ENCODE results near the gene JOSD1.
A peak's percentile ranks its signal among the peaks of the same experiment; 100 is the strongest.

JOSD1 gene

GRCh38 chr22:38698407-38699094 is 2.2 kb downstream of the JOSD1 start:
- H3K36me3 ChIP-seq (ENCODE audit: insufficient read depth): no peaks in the 10 kb centered on the region
- no peaks in the 10 kb centered on the region for H4K20me1 ChIP-seq (ENCODE audit: insufficient read depth)
- no peak overlapping the region for H3K27ac ChIP-seq
- no peak for TF ChIP-seq CTCF (conservative IDR thresholded peaks at IDR 0.05; ENCODE audit: low read depth, low read length)
- peaks cover 34% of the 10 kb centered on the region for H3K4me1 ChIP-seq (ENCODE audit: low read depth, poor library complexity, severe bottlenecking)
- no peak overlapping the region for H3K9ac ChIP-seq
- H3K79me2 ChIP-seq (ENCODE audit: insufficient read depth, low read depth): peaks cover 36% of the 10 kb centered on the region
- peak overlapping the region; percentile 68; the same call in 1 of the 2 replicates for H3K4me2 ChIP-seq
- no peak overlapping the region for H3K4me3 ChIP-seq (IDR thresholded peaks at IDR 0.05; ENCODE audit: insufficient read depth, low read depth, low read length)
- H3K27me3 ChIP-seq (ENCODE audit: insufficient read depth, low read depth): no peaks in the 10 kb centered on the region
- no peak overlapping the region for H2AFZ ChIP-seq (ENCODE audit: low read depth)

- H4K20me1 ChIP-seq (ENCODE audit: insufficient read depth): no peaks in the 10 kb centered on the region
- TF ChIP-seq CTCF (conservative IDR thresholded peaks at IDR 0.05; ENCODE audit: low read depth, low read length): no peak
- H3K4me2 ChIP-seq: no peak overlapping the region; the same call in 1 of the 2 replicates
- H2AFZ ChIP-seq (ENCODE audit: low read depth): no peak overlapping the region
- no peak overlapping the region for H3K9ac ChIP-seq
- H3K27me3 ChIP-seq (ENCODE audit: insufficient read depth, low read depth): no peaks in the 10 kb centered on the region
- H3K4me1 ChIP-seq (ENCODE audit: low read depth, poor library complexity, severe bottlenecking): peaks cover 34% of the 10 kb centered on the region
- H3K79me2 ChIP-seq (ENCODE audit: insufficient read depth, low read depth): peaks cover 36% of the 10 kb centered on the region
- no peak overlapping the region for H3K4me3 ChIP-seq (IDR thresholded peaks at IDR 0.05; ENCODE audit: insufficient read depth, low read depth, low read length)
- H3K27ac ChIP-seq: no peak overlapping the region
- H3K36me3 ChIP-seq (ENCODE audit: insufficient read depth): no peaks in the 10 kb centered on the region
Observed at GRCh38 chr22:38697425-38698089, 3.2 kb downstream of the JOSD1 start.

- no peak overlapping the region for H2AFZ ChIP-seq (ENCODE audit: low read depth)
- H3K4me2 ChIP-seq: no peak overlapping the region; the same call in 1 of the 2 replicates
- no peak overlapping the region for H3K9ac ChIP-seq
- no peak for TF ChIP-seq CTCF (conservative IDR thresholded peaks at IDR 0.05; ENCODE audit: low read depth, low read length)
- H3K27ac ChIP-seq: no peak overlapping the region
- H3K4me3 ChIP-seq (IDR thresholded peaks at IDR 0.05; ENCODE audit: insufficient read depth, low read depth, low read length): no peak overlapping the region
- H3K79me2 ChIP-seq (ENCODE audit: insufficient read depth, low read depth): peaks cover 36% of the 10 kb centered on the region
- no peaks in the 10 kb centered on the region for H3K36me3 ChIP-seq (ENCODE audit: insufficient read depth)
- no peaks in the 10 kb centered on the region for H3K27me3 ChIP-seq (ENCODE audit: insufficient read depth, low read depth)
- H4K20me1 ChIP-seq (ENCODE audit: insufficient read depth): no peaks in the 10 kb centered on the region
- peaks cover 32% of the 10 kb centered on the region for H3K4me1 ChIP-seq (ENCODE audit: low read depth, poor library complexity, severe bottlenecking)
Observed at GRCh38 chr22:38696606-38697424, 3.9 kb downstream of the JOSD1 start.

GRCh38 chr22:38694940-38695339 is 5.8 kb downstream of the JOSD1 start:
- Histone ChIP-seq H3K27me3 (ENCODE audit: insufficient read depth, low read depth) (no peaks in the 10 kb centered on the region), H3K9ac (no peak overlapping the region), H3K4me2 (no peak overlapping the region), H3K36me3 (ENCODE audit: insufficient read depth) (no peaks in the 10 kb centered on the region), H4K20me1 (ENCODE audit: insufficient read depth) (no peaks in the 10 kb centered on the region), H3K27ac (no peak overlapping the region), H3K4me3 (IDR thresholded peaks at IDR 0.05; ENCODE audit: insufficient read depth, low read depth, low read length) (no peak overlapping the region), H2AFZ (ENCODE audit: low read depth) (no peak overlapping the region), H3K79me2 (ENCODE audit: insufficient read depth, low read depth) (peaks cover 35% of the 10 kb centered on the region), H3K4me1 (ENCODE audit: low read depth, poor library complexity, severe bottlenecking) (peaks cover 28% of the 10 kb centered on the region)
- TF ChIP-seq CTCF (conservative IDR thresholded peaks at IDR 0.05; ENCODE audit: low read depth, low read length): no peak

Measured in KMS-11 (cell line).